HUES48 (cell line): ENCODE measurements around the gene EEF1A2.

Experiments used
- H3K27ac ChIP-seq: one replicate; pipeline ENCODE4 v1.7.0; 2013; ENCODE audit warnings: low read depth, low read length, inconsistent platforms
- H3K27me3 ChIP-seq: 2 replicates; pipeline ENCODE4 v1.6.1; 2013; ENCODE audit warnings: mild to moderate bottlenecking, low read length; ENCODE audit not compliant: control insufficient read depth, insufficient read depth
- H3K36me3 ChIP-seq: 2 replicates; pipeline ENCODE4 v1.6.1; 2013; ENCODE audit warnings: low read length; ENCODE audit not compliant: control insufficient read depth, insufficient read depth
- H3K4me1 ChIP-seq: 2 replicates; pipeline ENCODE4 v1.6.1; 2013; ENCODE audit warnings: mild to moderate bottlenecking, low read length; ENCODE audit not compliant: control insufficient read depth, insufficient read depth
- H3K4me3 ChIP-seq: 2 replicates; pipeline ENCODE4 v1.5.1; 2013; ENCODE audit warnings: mild to moderate bottlenecking, low read depth, low read length
- H3K9ac ChIP-seq: 2 replicates; pipeline ENCODE4 v1.6.1; 2013; ENCODE audit warnings: mild to moderate bottlenecking, low read depth, low read length, moderate library complexity
- H3K9me3 ChIP-seq: 2 replicates; pipeline ENCODE4 v1.6.1; 2013; ENCODE audit warnings: low read length; ENCODE audit not compliant: control insufficient read depth, insufficient read depth

The EEF1A2 gene

GRCh38 chr20:63471981-63472831, 26.7 kb downstream of the EEF1A2 start, which contains the start of gene KCNQ2:
Gene KCNQ2, minus strand, starts transcription at chr20:63472655. Its CDS starts 192 bp downstream, at chr20:63472463.
- H3K9ac ChIP-seq: 0 out of 2 replicates have a peak within 1 kb of the TSS, but pooled peaks have one; percentile 30
- no peaks in the 10 kb centered on the region for H3K9me3 ChIP-seq
- peaks cover 20% of the 10 kb centered on the region for H3K27me3 ChIP-seq
- H3K36me3 ChIP-seq: no peaks in the 10 kb centered on the region
- H3K27ac ChIP-seq: no peak within 1 kb of the TSS
- peak within 1 kb of the TSS; percentile 84 for H3K4me3 ChIP-seq
- peaks cover 11% of the 10 kb centered on the region for H3K4me1 ChIP-seq

GRCh38 chr20:63471717-63471980, 27.2 kb downstream of the EEF1A2 start:
- no peak overlapping the region for H3K27ac ChIP-seq
- H3K9me3 ChIP-seq: no peaks in the 10 kb centered on the region

DNA sequence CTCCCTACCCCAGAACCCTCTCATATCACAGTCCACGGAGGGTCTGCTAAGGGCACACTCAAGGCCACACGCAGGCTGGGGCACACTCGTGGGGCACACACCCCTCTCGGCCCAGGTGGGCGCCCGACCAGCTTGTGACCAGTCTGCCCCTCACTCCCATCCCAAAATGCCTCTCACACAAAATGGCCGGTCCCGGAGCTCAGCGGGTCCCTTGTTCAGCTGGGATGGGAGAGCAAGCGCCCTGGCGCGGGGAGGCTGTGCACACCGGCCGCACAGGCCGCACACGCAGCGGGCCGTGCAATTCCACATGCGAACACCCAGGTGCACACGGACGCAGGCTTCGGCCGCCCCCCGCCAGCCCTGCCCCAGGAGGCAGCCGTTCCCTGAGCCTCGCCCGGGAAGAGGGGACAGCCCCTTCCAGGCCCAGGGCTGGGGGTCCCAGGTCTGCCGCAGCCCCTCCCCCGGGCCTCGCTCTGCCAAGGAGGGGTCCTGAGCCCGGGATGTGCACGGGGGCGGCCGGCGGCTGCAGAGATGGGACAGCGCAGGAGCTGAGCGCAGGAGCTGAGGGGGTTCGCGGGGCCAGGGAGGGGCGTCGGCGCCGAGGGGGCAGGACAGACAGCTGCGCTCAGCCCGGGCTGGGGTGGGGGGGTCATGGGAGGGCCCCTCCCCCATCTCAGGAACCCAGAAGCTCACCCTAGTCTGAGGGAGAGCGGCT, 27.7 kb downstream of the EEF1A2 start:
- Histone ChIP-seq H3K27me3 (peaks cover 20% of the 10 kb centered on the region), H3K9ac (peak overlapping the region; percentile 44; the same call in 1 of the 2 replicates)

More at GRCh38 chr20:63471717-63471980, 27.2 kb downstream of the EEF1A2 start:
- Histone ChIP-seq H3K4me1 (peaks cover 11% of the 10 kb centered on the region; the same call in 1 of the 2 replicates), H3K36me3 (no peaks in the 10 kb centered on the region), H3K27me3 (peaks cover 20% of the 10 kb centered on the region), H3K9ac (0 out of 2 replicates have a peak overlapping the region, but pooled peaks have one; percentile 30), H3K4me3 (peak overlapping the region; percentile 84)

GRCh38 chr20:63470410-63470809, 28.5 kb downstream of the EEF1A2 start:
- H3K4me3 ChIP-seq: peak overlapping the region; percentile 84
- H3K27me3 ChIP-seq: peaks cover 20% of the 10 kb centered on the region
- H3K9ac ChIP-seq: no peak overlapping the region

More for the DNA sequence above, 27.7 kb downstream of the EEF1A2 start:
- Histone ChIP-seq H3K27ac (no peak overlapping the region), H3K4me1 (peaks cover 11% of the 10 kb centered on the region; the same call in 1 of the 2 replicates), H3K9me3 (no peaks in the 10 kb centered on the region), H3K36me3 (no peaks in the 10 kb centered on the region), H3K4me3 (peak overlapping the region; percentile 84)

GRCh38 chr20:63469713-63470101, 29.2 kb downstream of the EEF1A2 start:
- Histone ChIP-seq H3K36me3 (no peaks in the 10 kb centered on the region), H3K9ac (no peak overlapping the region), H3K4me1 (peaks cover 11% of the 10 kb centered on the region; the same call in 1 of the 2 replicates), H3K4me3 (no peak overlapping the region), H3K27me3 (peaks cover 15% of the 10 kb centered on the region), H3K9me3 (no peaks in the 10 kb centered on the region), H3K27ac (no peak overlapping the region)

More at GRCh38 chr20:63470410-63470809, 28.5 kb downstream of the EEF1A2 start:
- Histone ChIP-seq H3K9me3 (no peaks in the 10 kb centered on the region), H3K4me1 (peaks cover 11% of the 10 kb centered on the region; the same call in 1 of the 2 replicates), H3K27ac (no peak overlapping the region), H3K36me3 (no peaks in the 10 kb centered on the region)

GRCh38 chr20:63469019-63469712, 29.7 kb downstream of the EEF1A2 start:
- Histone ChIP-seq H3K27ac (no peak overlapping the region), H3K9me3 (no peaks in the 10 kb centered on the region), H3K9ac (no peak overlapping the region), H3K4me1 (peaks cover 11% of the 10 kb centered on the region; the same call in 1 of the 2 replicates), H3K36me3 (no peaks in the 10 kb centered on the region), H3K4me3 (no peak overlapping the region), H3K27me3 (peaks cover 10% of the 10 kb centered on the region)

DNA sequence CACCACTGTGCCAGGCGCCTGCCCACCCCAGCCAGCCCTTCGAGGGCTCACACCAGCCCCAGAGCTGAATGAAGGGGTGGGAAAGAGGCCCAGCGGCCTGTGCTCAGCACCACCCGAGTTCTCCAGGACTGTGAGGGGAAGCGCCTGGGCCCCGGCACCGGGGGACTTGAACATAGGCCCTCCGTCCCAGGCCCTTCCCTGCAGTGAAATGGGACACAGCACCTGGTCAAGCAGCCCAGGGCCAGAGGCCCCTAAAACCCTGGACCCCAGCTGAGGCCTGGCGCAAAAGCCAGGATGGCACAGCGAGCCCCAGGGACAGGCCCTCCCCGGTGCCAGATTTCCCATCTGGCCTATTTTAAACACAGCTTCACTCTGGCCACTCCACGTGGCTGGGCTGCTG, 30.5 kb downstream of the EEF1A2 start:
- H3K27ac ChIP-seq: no peak overlapping the region
- H3K36me3 ChIP-seq: no peaks in the 10 kb centered on the region
- no peak overlapping the region for H3K4me3 ChIP-seq

DNA sequence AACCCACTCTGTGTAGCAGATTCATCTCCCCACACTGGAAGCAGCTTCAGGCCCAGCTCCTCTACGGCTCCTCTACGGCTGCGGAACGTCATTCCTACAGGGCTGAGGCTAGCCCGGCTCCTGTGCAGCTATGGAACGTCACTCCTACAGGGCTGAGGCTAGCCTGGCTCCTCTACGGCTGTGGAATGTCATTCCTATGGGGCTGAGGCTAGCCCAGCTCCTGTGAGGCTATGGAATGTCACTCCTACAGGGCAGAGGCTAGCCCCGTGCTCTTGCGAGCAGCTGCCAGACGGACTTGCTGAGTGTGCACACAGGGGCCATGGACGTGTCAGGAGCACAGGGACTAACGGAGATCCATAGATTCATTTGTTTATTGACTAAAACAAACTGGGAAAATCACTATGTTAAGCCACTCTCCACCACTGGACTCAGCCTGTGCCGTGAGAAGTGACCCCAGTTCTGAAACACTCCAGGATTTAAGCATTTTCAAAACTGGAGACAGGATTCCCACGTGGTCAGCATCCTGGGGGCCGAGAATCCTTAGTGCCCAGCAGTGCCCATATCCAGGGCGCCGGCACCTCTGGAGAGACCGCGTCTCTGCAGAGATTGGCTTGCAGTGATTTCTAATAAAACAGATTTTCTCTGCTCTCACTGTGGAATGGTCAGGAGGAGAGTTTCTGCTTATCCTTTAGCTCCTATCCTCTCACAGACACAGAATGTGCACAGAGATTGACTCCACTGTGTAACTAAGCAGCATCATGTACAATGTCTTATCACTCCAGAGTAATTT, 31.4 kb downstream of the EEF1A2 start:
- Histone ChIP-seq H3K27ac (no peak overlapping the region), H3K9me3 (no peaks in the 10 kb centered on the region), H3K4me1 (peaks cover 6% of the 10 kb centered on the region; the same call in 1 of the 2 replicates), H3K36me3 (no peaks in the 10 kb centered on the region), H3K4me3 (no peak overlapping the region), H3K9ac (no peak overlapping the region), H3K27me3 (no peaks in the 10 kb centered on the region)

More for the DNA sequence above, 30.5 kb downstream of the EEF1A2 start:
- Histone ChIP-seq H3K27me3 (peaks cover 2% of the 10 kb centered on the region), H3K9ac (no peak overlapping the region), H3K4me1 (peaks cover 6% of the 10 kb centered on the region; the same call in 1 of the 2 replicates), H3K9me3 (no peaks in the 10 kb centered on the region)

DNA sequence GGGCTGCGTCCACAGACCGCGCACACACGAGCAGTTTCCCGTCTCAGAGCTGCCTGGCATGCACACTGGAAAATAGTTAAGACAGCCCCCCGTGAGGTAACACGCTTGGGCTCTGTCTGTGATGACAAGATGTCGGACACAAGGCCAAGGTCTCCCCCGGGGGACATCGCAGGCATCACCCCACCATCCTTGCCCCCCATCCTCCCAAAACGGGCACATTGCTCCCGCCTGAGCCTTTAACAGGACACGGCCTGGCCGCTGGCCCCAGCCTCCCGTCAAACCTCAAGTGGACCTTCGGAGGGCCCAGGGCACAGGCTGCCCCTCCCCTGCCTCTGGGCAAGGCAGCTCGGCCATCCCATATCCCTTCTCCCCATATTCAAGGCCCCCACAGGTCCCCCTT, 32.0 kb downstream of the EEF1A2 start:
- Histone ChIP-seq H3K4me3 (no peak overlapping the region), H3K9ac (no peak overlapping the region), H3K9me3 (no peaks in the 10 kb centered on the region), H3K36me3 (no peaks in the 10 kb centered on the region), H3K4me1 (peaks cover 6% of the 10 kb centered on the region; the same call in 1 of the 2 replicates), H3K27ac (no peak overlapping the region), H3K27me3 (no peaks in the 10 kb centered on the region)

DNA sequence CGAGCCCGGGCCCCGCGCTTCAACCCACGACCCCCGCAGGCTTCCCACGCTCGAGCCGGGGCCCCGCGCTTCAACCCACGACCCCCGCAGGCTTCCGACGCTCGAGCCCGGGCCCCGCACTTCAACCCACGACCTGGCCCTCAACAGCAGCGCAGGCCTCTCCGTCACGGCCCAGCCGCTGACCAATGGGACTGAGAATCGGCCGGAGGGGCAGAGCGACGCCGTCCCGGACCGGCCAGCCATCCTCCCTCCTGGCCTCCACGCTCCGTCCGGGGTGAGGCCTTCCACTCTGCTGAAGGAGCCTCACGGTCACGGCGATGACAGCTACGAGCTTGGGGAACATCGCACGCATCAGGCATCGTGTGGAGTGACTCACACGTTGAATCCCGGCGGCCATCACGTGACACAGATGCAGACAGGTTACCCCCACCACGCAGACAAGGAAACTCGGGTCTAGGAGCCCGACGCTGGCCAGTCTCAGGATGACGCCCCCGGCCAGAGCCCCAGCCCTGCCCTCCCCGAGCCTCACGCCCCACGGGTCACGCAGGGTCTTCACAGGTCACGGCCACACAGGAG, 32.5 kb downstream of the EEF1A2 start:
- H3K36me3 ChIP-seq: no peaks in the 10 kb centered on the region
- H3K4me3 ChIP-seq: no peak overlapping the region
- peaks cover 6% of the 10 kb centered on the region; the same call in 1 of the 2 replicates for H3K4me1 ChIP-seq
- H3K9me3 ChIP-seq: no peaks in the 10 kb centered on the region
- no peaks in the 10 kb centered on the region for H3K27me3 ChIP-seq
- H3K27ac ChIP-seq: no peak overlapping the region
- no peak overlapping the region for H3K9ac ChIP-seq
